A673 (cell line): ENCODE measurements around the gene KCNK7.

Source experiments
- CTCF ChIP-seq: fragments of 300-800, 200-600 bp; sonication (generic); conservative IDR thresholded peaks from 2 replicates; pipeline ENCODE4 v1.5.1; 2017; ENCODE audit warnings: low read depth, mild to moderate bottlenecking, antibody characterized with exemption, low read length, moderate library complexity, mixed read lengths
- EZH2 ChIP-seq: fragments of 200-600 bp; sonication (generic); IDR thresholded peaks from 2 replicates; pipeline ENCODE4 v1.6.1; 2017; ENCODE audit warnings: borderline replicate concordance, low read depth, mild to moderate bottlenecking, mixed read lengths, antibody characterized with exemption, low read length; ENCODE audit not compliant: poor library complexity, severe bottlenecking

- TF ChIP-seq CTCF (no peak), EZH2 (no peak)
These were observed 8.7 kb upstream of the KCNK7 start for GRCh38 chr11:65604258-65604657.
